HepG2 (cell line): ENCODE results near the gene DRAP1. TPM values are rescaled to one million over a fixed set of nuclear protein-coding genes. Genes with fewer than 3 reads are reported as not detected.

Experiments
- AKAP8 ChIP-seq: sonication (generic); formaldehyde crosslinking; IDR thresholded peaks from 2 replicates; pipeline ENCODE4 v1.5.1; 2020; ENCODE audit warnings: mild to moderate bottlenecking, missing genetic modification reagents
- GTF2F1 ChIP-seq: fragments of 150-350 bp; IDR thresholded peaks from 2 replicates; pipeline ENCODE4 v1.6.1; 2014; ENCODE audit warnings: low read length
- HNF4G ChIP-seq, 2 experiments: sonication (generic) in 1 of 2; formaldehyde crosslinking in 1 of 2; IDR thresholded peaks; 2 replicates each; pipeline versions ENCODE4 v1.4.0 to v1.6.1; 2011 to 2020; ENCODE audit warnings: borderline replicate concordance in 2 of 2, low read depth in 2 of 2, mild to moderate bottlenecking in 2 of 2, low read length in 1 of 2, missing genetic modification reagents in 1 of 2, moderate library complexity in 1 of 2
- HNRNPLL ChIP-seq: fragments of 200-400 bp; formaldehyde crosslinking; IDR thresholded peaks from 2 replicates; pipeline ENCODE4 v1.6.1; 2017; ENCODE audit warnings: mild to moderate bottlenecking, low read depth, low read length; ENCODE audit not compliant: poor library complexity, severe bottlenecking
- NONO ChIP-seq, 2 experiments: fragments of 450-650 bp in 1 of 2; sonication (generic) in 1 of 2; formaldehyde crosslinking in 1 of 2; IDR thresholded peaks in 1 of 2; conservative IDR thresholded peaks in 1 of 2; 2 replicates each; pipeline versions ENCODE4 v1.6.1 to v1.8.0; 2017 to 2022; ENCODE audit warnings: mild to moderate bottlenecking in 1 of 2, missing genetic modification reagents in 1 of 2, moderate library complexity in 1 of 2
- SNAI1 ChIP-seq: sonication (generic); formaldehyde crosslinking; IDR thresholded peaks from 2 replicates; pipeline ENCODE4 v1.5.0; 2020; ENCODE audit warnings: mild to moderate bottlenecking, missing genetic modification reagents, borderline replicate concordance
- STAG1 ChIP-seq: sonication (generic); formaldehyde crosslinking; IDR thresholded peaks from 2 replicates; pipeline ENCODE4 v1.4.0; 2020; ENCODE audit warnings: missing genetic modification reagents
- ZNF121 ChIP-seq: sonication (generic); formaldehyde crosslinking; IDR thresholded peaks from 2 replicates; pipeline ENCODE4 v1.5.0; 2020; ENCODE audit warnings: mild to moderate bottlenecking, missing genetic modification reagents
- ZNF264 ChIP-seq: sonication (generic); formaldehyde crosslinking; IDR thresholded peaks from 2 replicates; pipeline ENCODE4 v1.4.0; 2020; ENCODE audit warnings: missing genetic modification reagents
- ZNF33B ChIP-seq: sonication (generic); formaldehyde crosslinking; IDR thresholded peaks from 2 replicates; pipeline ENCODE4 v1.5.1; 2020; ENCODE audit warnings: mild to moderate bottlenecking, missing genetic modification reagents
- ZNF382 ChIP-seq: sonication (generic); formaldehyde crosslinking; IDR thresholded peaks from 2 replicates; pipeline ENCODE4 v1.5.0; 2020; ENCODE audit warnings: missing genetic modification reagents, mild to moderate bottlenecking, borderline replicate concordance
- ZNF549 ChIP-seq: sonication (generic); formaldehyde crosslinking; IDR thresholded peaks from 2 replicates; pipeline ENCODE4 v1.5.0; 2020; ENCODE audit warnings: missing genetic modification reagents
- polyA plus RNA-seq, 8 experiments: library from polyadenylated mRNA; depleted of rRNA in 3 of 8; stranded (reverse) in 7 of 8; unstranded in 1 of 8; fragments of >200 nt; fragmentation: Illumina TruSeq in 4 of 8; extraction: Trizol in 4 of 8; gene quantifications; 2 replicates each; pipeline versions ENCODE4 v1.2.1 to v1.2.3, GENCODE V29; 2011 to 2016; ENCODE audit warnings: low read depth in 4 of 8, missing spikeins in 1 of 8, mixed read lengths in 1 of 8; ENCODE audit not compliant: insufficient read depth in 1 of 8
- total RNA-seq, 5 experiments: library from RNA; depleted of rRNA; stranded (reverse); fragments of >200 nt; fragmentation: Illumina TruSeq; extraction: Trizol; gene quantifications; 2 replicates each; pipeline ENCODE4 v1.2.3, GENCODE V29; 2016; ENCODE audit warnings: low read depth in 1 of 5
- TF ChIP-seq, protein P1 (sequence below): sonication (generic); formaldehyde crosslinking; IDR thresholded peaks from 2 replicates; pipeline ENCODE4 v1.4.0; 2020; ENCODE audit warnings: missing genetic modification reagents
- TF ChIP-seq, protein P2 (sequence below): sonication (generic); formaldehyde crosslinking; IDR thresholded peaks from 2 replicates; pipeline ENCODE4 v1.4.0; 2020; ENCODE audit warnings: low read depth, missing genetic modification reagents
- TF ChIP-seq, protein P3 (sequence below): sonication (generic); formaldehyde crosslinking; IDR thresholded peaks from 2 replicates; pipeline ENCODE4 v1.8.0; 2022; ENCODE audit warnings: missing genetic modification reagents, mild to moderate bottlenecking, inconsistent platforms, borderline replicate concordance
- TF ChIP-seq, protein P4 (sequence below): IDR thresholded peaks from 2 replicates; pipeline ENCODE4 v1.6.1; 2018; ENCODE audit warnings: missing genetic modification reagents, mild to moderate bottlenecking, missing compliant biosample characterization
- TF ChIP-seq, protein P5 (sequence below): sonication (generic); formaldehyde crosslinking; IDR thresholded peaks from 2 replicates; pipeline ENCODE4 v1.4.0; 2020; ENCODE audit warnings: missing genetic modification reagents

Gene DRAP1
- total and polyA plus RNA-seq, 2 of the 13 experiments (the other 11 are each of a cell fraction or from before 2014, with no cell fraction given): 46.8 to 52.3 TPM

DNA sequence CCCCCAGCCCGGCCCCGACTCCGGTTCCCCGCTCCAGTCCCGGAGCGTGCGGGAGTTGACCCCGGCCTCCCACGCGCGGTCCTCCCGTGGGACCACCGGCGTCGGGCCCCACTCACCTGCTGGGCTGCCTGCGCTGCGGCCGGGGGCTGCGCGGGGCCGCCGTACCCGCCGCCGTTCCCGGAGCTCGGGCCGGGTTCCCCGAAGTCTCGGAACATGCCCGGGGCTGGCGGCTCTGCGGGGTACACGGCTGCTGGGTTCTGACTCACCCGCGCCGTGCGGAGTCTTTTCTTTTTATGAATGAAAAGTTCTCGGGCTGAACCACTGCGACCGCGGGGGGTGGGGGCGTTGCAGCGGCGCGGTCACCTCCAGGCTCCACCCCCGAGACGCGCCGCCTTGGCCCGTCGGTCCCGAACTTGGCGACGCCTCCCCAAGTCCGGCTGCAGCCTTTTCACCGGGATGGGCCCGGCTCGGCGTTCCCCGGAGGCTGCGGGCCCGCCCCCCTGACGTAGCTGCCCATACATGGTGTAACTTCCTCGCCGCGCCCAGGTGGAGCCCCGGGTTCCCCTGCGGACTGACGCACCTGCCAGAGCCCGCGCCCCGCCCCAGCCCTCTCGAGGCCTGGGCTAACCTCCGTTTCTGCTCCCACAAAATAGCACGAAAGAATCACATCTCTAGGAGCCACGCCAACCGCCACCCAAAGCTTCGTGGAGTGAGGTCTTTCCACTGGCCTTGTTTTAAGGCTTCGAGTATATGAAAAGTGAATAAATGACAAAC is 18.9 kb upstream of the DRAP1 start, which contains the start of gene FOSL1 (continued):
- TF ChIP-seq, protein P1, sequence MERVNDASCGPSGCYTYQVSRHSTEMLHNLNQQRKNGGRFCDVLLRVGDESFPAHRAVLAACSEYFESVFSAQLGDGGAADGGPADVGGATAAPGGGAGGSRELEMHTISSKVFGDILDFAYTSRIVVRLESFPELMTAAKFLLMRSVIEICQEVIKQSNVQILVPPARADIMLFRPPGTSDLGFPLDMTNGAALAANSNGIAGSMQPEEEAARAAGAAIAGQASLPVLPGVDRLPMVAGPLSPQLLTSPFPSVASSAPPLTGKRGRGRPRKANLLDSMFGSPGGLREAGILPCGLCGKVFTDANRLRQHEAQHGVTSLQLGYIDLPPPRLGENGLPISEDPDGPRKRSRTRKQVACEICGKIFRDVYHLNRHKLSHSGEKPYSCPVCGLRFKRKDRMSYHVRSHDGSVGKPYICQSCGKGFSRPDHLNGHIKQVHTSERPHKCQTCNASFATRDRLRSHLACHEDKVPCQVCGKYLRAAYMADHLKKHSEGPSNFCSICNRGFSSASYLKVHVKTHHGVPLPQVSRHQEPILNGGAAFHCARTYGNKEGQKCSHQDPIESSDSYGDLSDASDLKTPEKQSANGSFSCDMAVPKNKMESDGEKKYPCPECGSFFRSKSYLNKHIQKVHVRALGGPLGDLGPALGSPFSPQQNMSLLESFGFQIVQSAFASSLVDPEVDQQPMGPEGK: peak; percentile 79
- TF ChIP-seq ZNF382: no peak
- TF ChIP-seq ZNF549 (CRISPR knock-in tag): no peak
- TF ChIP-seq HNF4G (IDR thresholded peaks at IDR 0.05; ENCODE audit: borderline replicate concordance, low read depth, low read length): no peak
- no peak for TF ChIP-seq HNF4G (CRISPR knock-in tag; IDR thresholded peaks at IDR 0.05; ENCODE audit: borderline replicate concordance, low read depth)
- peak; percentile 50; the same call in 1 of the 2 replicates for TF ChIP-seq ZNF264 (CRISPR knock-in tag)
- TF ChIP-seq, protein P2, sequence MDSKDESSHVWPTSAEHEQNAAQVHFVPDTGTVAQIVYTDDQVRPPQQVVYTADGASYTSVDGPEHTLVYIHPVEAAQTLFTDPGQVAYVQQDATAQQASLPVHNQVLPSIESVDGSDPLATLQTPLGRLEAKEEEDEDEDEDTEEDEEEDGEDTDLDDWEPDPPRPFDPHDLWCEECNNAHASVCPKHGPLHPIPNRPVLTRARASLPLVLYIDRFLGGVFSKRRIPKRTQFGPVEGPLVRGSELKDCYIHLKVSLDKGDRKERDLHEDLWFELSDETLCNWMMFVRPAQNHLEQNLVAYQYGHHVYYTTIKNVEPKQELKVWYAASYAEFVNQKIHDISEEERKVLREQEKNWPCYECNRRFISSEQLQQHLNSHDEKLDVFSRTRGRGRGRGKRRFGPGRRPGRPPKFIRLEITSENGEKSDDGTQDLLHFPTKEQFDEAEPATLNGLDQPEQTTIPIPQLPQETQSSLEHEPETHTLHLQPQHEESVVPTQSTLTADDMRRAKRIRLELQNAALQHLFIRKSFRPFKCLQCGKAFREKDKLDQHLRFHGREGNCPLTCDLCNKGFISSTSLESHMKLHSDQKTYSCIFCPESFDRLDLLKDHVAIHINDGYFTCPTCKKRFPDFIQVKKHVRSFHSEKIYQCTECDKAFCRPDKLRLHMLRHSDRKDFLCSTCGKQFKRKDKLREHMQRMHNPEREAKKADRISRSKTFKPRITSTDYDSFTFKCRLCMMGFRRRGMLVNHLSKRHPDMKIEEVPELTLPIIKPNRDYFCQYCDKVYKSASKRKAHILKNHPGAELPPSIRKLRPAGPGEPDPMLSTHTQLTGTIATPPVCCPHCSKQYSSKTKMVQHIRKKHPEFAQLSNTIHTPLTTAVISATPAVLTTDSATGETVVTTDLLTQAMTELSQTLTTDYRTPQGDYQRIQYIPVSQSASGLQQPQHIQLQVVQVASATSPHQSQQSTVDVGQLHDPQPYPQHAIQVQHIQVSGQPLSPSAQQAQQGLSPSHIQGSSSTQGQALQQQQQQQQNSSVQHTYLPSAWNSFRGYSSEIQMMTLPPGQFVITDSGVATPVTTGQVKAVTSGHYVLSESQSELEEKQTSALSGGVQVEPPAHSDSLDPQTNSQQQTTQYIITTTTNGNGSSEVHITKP (CRISPR knock-in tag): peak; percentile 98
- TF ChIP-seq ZNF33B: no peak
- TF ChIP-seq, protein P3, sequence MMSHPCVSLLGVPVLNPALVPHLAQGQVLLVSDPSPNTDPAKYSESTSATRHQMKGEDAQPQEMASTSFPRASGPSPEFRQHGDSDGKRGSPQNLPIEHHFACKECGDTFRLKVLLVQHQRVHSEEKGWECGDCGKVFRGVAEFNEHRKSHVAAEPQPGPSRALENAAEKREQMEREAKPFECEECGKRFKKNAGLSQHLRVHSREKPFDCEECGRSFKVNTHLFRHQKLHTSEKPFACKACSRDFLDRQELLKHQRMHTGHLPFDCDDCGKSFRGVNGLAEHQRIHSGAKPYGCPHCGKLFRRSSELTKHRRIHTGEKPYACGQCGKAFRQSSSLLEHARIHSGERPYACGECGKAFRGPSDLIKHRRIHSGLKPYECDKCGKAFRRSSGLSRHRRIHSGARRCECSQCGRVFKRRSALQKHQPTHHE (CRISPR knock-in tag): peak; percentile 78; the same call in 1 of the 2 replicates
- no peak for TF ChIP-seq NONO (IDR thresholded peaks at IDR 0.05)
- 0 out of 2 replicates have a peak, but pooled peaks have one; percentile 30 for TF ChIP-seq NONO (CRISPR knock-in tag; conservative IDR thresholded peaks at IDR 0.05)
- TF ChIP-seq STAG1: 0 out of 2 replicates have a peak, but pooled peaks have one; percentile 7
- TF ChIP-seq ZNF121 (CRISPR knock-in tag): peak; percentile 46; the same call in 1 of the 2 replicates
- TF ChIP-seq, protein P4, sequence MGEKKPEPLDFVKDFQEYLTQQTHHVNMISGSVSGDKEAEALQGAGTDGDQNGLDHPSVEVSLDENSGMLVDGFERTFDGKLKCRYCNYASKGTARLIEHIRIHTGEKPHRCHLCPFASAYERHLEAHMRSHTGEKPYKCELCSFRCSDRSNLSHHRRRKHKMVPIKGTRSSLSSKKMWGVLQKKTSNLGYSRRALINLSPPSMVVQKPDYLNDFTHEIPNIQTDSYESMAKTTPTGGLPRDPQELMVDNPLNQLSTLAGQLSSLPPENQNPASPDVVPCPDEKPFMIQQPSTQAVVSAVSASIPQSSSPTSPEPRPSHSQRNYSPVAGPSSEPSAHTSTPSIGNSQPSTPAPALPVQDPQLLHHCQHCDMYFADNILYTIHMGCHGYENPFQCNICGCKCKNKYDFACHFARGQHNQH (CRISPR knock-in tag): peak; percentile 62; the same call in 1 of the 2 replicates
- no peak for TF ChIP-seq AKAP8 (CRISPR knock-in tag)
- TF ChIP-seq, protein P5, sequence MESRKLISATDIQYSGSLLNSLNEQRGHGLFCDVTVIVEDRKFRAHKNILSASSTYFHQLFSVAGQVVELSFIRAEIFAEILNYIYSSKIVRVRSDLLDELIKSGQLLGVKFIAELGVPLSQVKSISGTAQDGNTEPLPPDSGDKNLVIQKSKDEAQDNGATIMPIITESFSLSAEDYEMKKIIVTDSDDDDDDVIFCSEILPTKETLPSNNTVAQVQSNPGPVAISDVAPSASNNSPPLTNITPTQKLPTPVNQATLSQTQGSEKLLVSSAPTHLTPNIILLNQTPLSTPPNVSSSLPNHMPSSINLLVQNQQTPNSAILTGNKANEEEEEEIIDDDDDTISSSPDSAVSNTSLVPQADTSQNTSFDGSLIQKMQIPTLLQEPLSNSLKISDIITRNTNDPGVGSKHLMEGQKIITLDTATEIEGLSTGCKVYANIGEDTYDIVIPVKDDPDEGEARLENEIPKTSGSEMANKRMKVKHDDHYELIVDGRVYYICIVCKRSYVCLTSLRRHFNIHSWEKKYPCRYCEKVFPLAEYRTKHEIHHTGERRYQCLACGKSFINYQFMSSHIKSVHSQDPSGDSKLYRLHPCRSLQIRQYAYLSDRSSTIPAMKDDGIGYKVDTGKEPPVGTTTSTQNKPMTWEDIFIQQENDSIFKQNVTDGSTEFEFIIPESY (CRISPR knock-in tag): peak; percentile 30; the same call in 1 of the 2 replicates
- peak; percentile 56 for TF ChIP-seq HNRNPLL
- peak; percentile 59; the same call in 1 of the 2 replicates for TF ChIP-seq SNAI1 (CRISPR knock-in tag)
- no peak for TF ChIP-seq GTF2F1
